Measurements from ENCODE around the gene GPR55.

Gene GPR55

GRCh38 chr2:230932556-230933511 lies 7.8 kb upstream of the GPR55 start:
- no peak for DNase-seq (ENCODE audit: extremely low read depth, low read depth)
- TF ChIP-seq CTCF (IDR thresholded peaks at IDR 0.05; ENCODE audit: low read depth, low read length), result no peak

DNA sequence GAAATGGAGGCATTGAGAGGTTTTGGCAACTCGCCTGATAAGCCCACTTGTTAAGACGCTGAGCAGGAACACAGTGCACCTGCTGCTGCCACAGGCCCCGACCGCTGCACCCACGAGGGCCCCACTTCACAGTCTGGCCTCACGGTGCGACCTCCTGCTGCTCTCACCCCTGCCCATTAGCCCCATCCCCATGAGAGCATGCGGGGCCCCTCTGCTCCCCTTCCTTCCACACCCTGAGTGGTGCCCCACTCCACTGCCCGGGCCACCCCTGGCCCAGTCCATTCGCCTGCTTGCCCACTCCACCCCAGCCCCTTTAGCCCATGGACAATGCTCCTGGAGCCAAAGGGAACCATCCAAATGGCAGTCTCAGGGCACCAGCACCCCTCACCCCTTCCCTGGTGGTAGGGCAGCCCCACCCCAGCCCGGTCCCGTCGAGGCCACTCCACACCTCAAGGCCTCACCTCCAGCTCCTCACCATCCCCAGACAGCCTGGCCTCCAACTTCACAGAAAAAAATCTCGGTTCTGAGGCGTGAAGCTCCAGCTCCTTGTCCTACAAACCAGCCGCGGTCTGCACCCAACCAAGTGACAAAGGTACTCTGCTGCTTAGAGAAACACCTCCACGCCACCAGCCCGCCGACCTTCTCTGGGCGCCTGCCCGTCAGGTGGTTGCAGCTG lies 6.7 kb upstream of the GPR55 start:
- no peak for DNase-seq (ENCODE audit: extremely low read depth, low read depth)
- TF ChIP-seq CTCF (IDR thresholded peaks at IDR 0.05; ENCODE audit: low read depth, low read length), result no peak

DNA sequence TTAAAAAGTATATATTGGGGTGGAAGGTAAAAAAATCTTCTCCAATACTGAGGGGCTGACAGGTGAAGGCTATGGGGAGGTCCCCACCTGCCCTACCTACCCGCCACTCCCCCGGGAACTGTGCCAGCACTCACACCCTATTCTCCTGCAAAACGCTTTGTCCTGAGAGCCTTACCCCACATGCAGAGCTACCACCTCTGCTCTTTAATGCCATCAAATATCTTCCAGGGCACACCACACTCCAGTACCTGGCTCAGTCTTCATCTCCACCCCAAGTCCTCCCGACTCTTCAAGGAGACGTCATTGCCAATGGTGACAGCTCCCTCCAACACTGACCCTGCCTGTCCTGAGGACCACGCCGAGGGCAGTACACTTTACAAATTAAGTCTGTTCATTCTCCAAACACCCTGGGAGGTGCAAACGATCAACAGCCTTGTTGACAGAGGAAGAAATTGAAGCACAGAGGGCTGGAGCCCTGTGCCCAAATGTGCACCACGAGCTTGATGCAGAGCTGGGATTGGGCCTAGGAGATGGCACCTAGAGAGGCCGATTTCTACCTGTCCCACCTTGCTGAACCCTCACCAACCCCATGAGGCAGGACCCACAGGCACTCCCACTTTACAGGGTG lies 6.0 kb upstream of the GPR55 start:
- no peak for TF ChIP-seq CTCF (IDR thresholded peaks at IDR 0.05; ENCODE audit: low read depth, low read length)
- DNase-seq (ENCODE audit: extremely low read depth, low read depth), result no peak

GRCh38 chr2:230930149-230930780 lies 5.2 kb upstream of the GPR55 start:
- no peak for DNase-seq (ENCODE audit: extremely low read depth, low read depth)
- TF ChIP-seq CTCF (IDR thresholded peaks at IDR 0.05; ENCODE audit: low read depth, low read length), result no peak

DNA sequence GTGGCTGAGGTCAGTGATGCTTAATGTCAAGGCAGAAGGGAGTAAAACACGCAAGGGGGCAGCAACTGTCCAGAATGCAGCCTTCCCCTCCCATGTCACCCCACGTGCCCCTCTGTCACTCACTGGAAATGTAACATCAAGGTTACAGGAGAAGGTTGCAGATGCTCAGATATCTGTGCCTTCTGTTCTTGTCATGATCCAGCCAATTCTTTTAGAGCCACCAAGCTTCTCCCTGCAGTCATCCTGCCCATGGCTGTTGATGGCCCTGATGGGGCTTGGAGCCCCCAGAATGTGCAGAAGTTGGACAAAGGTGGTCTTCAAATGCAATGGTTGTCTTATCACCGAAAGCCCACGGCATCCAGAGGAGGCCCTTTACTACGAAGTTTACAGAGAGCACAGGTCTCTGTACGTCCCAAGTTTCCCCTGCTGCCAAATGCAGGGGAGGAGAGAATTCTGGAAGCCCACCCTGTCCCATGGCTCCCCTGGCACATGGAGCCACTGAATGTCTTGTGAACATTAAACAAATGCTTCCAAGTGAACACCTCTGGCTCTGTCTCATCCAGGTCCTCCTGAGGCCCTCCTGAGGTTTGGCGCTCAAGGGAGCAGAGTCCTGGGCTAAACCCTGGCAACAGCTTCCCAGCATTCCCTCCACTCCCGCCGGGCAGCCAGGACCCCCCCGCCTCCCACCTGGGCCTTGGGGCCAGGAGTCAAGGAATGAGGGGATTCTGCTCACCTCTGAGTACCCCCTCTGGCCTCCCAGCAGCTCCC lies 4.5 kb upstream of the GPR55 start:
- no peak for TF ChIP-seq CTCF (IDR thresholded peaks at IDR 0.05; ENCODE audit: low read depth, low read length)
- no peak for DNase-seq (ENCODE audit: extremely low read depth, low read depth)

GRCh38 chr2:230928701-230929380 lies 3.8 kb upstream of the GPR55 start:
- DNase-seq (ENCODE audit: extremely low read depth, low read depth), result no peak
- TF ChIP-seq CTCF (IDR thresholded peaks at IDR 0.05; ENCODE audit: low read depth, low read length), result no peak

Measured in AG09319 (cell line).